Ammon's horn (tissue), 1 donor: Measurements from ENCODE around the gene PHGDH.

Experiments used
- DNase-seq: peaks from one replicate; pipeline ENCODE4 v3.0.0-alpha.2; 2016; ENCODE audit warnings: low spot score

Gene PHGDH

GRCh38 chr1:119731741-119732430 lies 20.2 kb downstream of the PHGDH start:
- DNase-seq: no peak

- DNase-seq: peak; percentile 90
These were observed 20.9 kb downstream of the PHGDH start for GRCh38 chr1:119732465-119733168.

GRCh38 chr1:119733754-119734153 lies 22.0 kb downstream of the PHGDH start:
- no peak for DNase-seq

- DNase-seq: peak; percentile 78
These were observed 23.5 kb downstream of the PHGDH start for GRCh38 chr1:119735217-119735616.

- DNase-seq: no peak
These were observed 24.9 kb downstream of the PHGDH start for GRCh38 chr1:119736649-119737039.

- peak; percentile 84 for DNase-seq
These were observed 25.4 kb downstream of the PHGDH start for GRCh38 chr1:119737040-119737682.

GRCh38 chr1:119738100-119738720 lies 26.5 kb downstream of the PHGDH start:
- no peak for DNase-seq

- DNase-seq: no peak
These were observed 27.4 kb downstream of the PHGDH start for GRCh38 chr1:119739150-119739549.

GRCh38 chr1:119740261-119740660 lies 28.5 kb downstream of the PHGDH start:
- no peak for DNase-seq

- no peak for DNase-seq
These were observed 29.4 kb downstream of the PHGDH start for GRCh38 chr1:119740896-119741780.

GRCh38 chr1:119742202-119742601 lies 30.5 kb downstream of the PHGDH start:
- peak; percentile 74 for DNase-seq

GRCh38 chr1:119742677-119743076 lies 30.9 kb downstream of the PHGDH start:
- DNase-seq: no peak

- DNase-seq: no peak
These were observed 31.6 kb downstream of the PHGDH start for GRCh38 chr1:119743308-119743707.

- peak; percentile 90 for DNase-seq
These were observed 32.3 kb downstream of the PHGDH start for GRCh38 chr1:119743776-119744597.

- DNase-seq: no peak
These were observed 32.8 kb downstream of the PHGDH start for GRCh38 chr1:119744598-119744942.

- DNase-seq: no peak
These were observed 33.3 kb downstream of the PHGDH start for GRCh38 chr1:119745034-119745433.

GRCh38 chr1:119747451-119747850 lies 35.7 kb downstream of the PHGDH start:
- no peak for DNase-seq

- no peak for DNase-seq
These were observed 36.3 kb downstream of the PHGDH start for GRCh38 chr1:119748040-119748439.

- DNase-seq: no peak
These were observed 40.9 kb downstream of the PHGDH start for GRCh38 chr1:119752592-119752991.

- no peak for DNase-seq
These were observed 46.9 kb downstream of the PHGDH start for GRCh38 chr1:119758584-119758983.

GRCh38 chr1:119762409-119762808 lies 50.7 kb downstream of the PHGDH start:
- DNase-seq: no peak
